Measurements from ENCODE around the gene SHANK3. TPM values are rescaled to one million over a fixed set of nuclear protein-coding genes. Genes with fewer than 3 reads are reported as not detected.
"Not testable (repeated sequence)": the region's sequence is repeated elsewhere in the genome, so short reads cannot be mapped to it uniquely, and the experiment has no call there.

The SHANK3 gene
- total and polyA plus RNA-seq, 2 experiments from 2014 or later = 0.10 to 0.97 TPM

DNA sequence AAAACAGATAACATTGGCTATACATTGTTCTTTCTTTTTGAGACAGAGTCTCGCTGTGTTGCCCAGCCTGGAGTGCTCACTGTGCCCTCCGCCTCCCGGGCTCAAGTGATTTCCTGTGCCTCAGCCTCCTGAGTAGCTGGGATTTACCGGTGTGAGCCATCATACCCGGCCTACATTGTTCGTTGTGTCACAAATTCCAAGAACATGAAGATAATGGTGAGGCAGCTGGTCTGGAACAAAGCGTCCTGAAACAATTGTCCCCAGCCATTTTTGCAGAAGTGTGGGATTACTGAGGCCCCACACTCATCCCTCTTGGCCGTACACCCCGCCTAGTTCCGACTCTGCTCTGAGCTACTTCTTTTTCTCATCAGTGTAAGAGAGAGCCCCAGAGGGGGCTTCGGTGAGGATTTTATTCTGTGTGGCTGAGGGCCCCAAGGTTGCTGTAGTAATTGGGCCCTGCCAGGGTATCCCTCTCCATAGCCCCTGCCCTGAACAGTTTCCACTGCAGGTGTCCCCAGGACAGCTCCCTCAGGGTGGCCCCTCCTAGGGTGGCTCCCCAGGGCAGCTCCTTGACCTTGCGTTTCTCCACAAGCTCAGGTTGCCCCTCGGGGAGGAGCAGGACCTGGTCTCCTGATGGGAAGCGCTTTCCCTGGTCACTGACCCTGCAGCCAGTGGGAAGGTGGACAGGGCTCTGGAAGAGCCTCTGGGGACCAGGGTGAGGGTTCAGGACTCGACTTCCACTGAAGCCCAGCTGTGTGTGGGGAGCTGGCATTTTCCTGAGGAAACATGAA is 31.6 kb upstream of the SHANK3 start:
- no peaks in the 10 kb centered on the region for H3K79me2 ChIP-seq (ENCODE audit: insufficient read depth)
- H2AFZ ChIP-seq = no peak overlapping the region
- H3K27ac ChIP-seq = no peak overlapping the region

DNA sequence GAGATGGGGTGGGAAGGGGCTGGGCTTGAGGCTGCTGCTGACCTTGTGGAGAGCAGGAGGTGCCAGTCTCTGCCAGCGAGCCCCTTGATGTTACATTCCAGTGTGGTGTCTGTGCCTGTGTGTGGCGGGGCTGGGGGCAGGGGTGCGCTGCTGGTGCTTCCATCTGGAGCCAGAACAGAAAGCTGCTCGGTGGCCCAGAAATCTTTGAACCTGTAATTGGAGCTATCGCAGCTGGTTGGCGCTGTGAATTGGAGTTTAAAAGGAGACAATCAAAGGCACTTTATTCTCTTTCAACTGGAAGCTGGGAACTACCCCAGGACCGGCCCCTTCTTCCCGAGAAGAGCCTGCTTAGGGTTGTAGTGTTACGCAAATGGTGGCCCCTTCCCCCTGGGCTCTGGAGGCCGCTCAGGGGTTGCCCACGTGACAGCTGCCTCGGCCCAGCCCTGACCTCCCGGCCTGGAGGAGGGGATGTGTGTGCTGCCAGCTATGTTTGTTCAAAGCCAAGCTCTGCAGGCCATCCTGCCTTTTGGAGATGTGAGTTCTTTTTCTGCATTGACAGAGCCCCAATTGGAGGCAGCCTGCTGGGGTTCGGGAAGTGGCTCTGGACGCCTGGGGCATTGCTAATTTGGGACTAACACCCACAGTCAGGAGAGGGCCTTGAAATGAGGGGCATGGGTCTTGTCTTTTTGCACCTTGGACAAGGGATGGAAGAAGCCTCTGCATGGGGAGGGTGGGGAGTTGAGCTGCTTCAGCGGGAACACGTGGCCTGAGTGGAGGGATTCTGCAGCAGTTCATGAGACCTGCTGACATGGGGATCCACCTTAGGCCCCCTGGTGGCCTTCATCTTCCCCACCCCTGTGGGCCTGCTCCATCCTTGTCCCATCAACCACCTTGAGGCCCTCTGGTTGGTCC is 30.7 kb upstream of the SHANK3 start:
- Histone ChIP-seq H3K4me3 (no peak overlapping the region), H3K27ac (no peak overlapping the region), H3K4me1 (ENCODE audit: insufficient read depth) (no peaks in the 10 kb centered on the region), H3K9me3 (ENCODE audit: low read depth) (no peaks in the 10 kb centered on the region), H4K20me1 (ENCODE audit: insufficient read depth) (no peaks in the 10 kb centered on the region), H3K4me2 (ENCODE audit: unreplicated experiment) (no peak overlapping the region), H2AFZ (no peak overlapping the region), H3K9me2 (ENCODE audit: insufficient read depth) (no peaks in the 10 kb centered on the region), H3K36me3 (ENCODE audit: low read depth) (no peaks in the 10 kb centered on the region), H3K79me2 (ENCODE audit: insufficient read depth) (no peaks in the 10 kb centered on the region), H3K9ac (no peak overlapping the region), H3F3A (ENCODE audit: insufficient read depth) (no peaks in the 10 kb centered on the region), H3K27me3 (replicated peaks; ENCODE audit: insufficient read depth) (peaks cover 41% of the 10 kb centered on the region)
- in situ Hi-C loops (cut with MboI) = no loop called here
- 20 to 22% methylated on average over 17 of the region's 17 CpGs for WGBS, 2 experiments (ENCODE audit: low coverage in 1 of 2, low lambda C conversion rate in 2 of 2, missing lambda C conversion rate in 2 of 2)
- no peak for TF ChIP-seq EZH2phosphoT487 (IDR thresholded peaks at IDR 0.05; ENCODE audit: insufficient read depth, low read depth)
- no peak for TF ChIP-seq EZH2 (IDR thresholded peaks at IDR 0.05; ENCODE audit: insufficient read depth, poor library complexity, severe bottlenecking)
- DNase-seq = peak; percentile 40

More for the DNA sequence above, 31.6 kb upstream of the SHANK3 start:
- Histone ChIP-seq H3K9me2 (ENCODE audit: insufficient read depth) (no peaks in the 10 kb centered on the region), H3K36me3 (ENCODE audit: low read depth) (no peaks in the 10 kb centered on the region), H3K4me2 (ENCODE audit: unreplicated experiment) (no peak overlapping the region), H3K4me1 (ENCODE audit: insufficient read depth) (no peaks in the 10 kb centered on the region), H3K4me3 (no peak overlapping the region), H4K20me1 (ENCODE audit: insufficient read depth) (no peaks in the 10 kb centered on the region), H3K9me3 (ENCODE audit: low read depth) (no peaks in the 10 kb centered on the region), H3K9ac (no peak overlapping the region), H3F3A (ENCODE audit: insufficient read depth) (no peaks in the 10 kb centered on the region), H3K27me3 (replicated peaks; ENCODE audit: insufficient read depth) (peaks cover 32% of the 10 kb centered on the region)
- TF ChIP-seq EZH2 (IDR thresholded peaks at IDR 0.05; ENCODE audit: insufficient read depth, poor library complexity, severe bottlenecking) (no peak), EZH2phosphoT487 (IDR thresholded peaks at IDR 0.05; ENCODE audit: insufficient read depth, low read depth) (no peak)
- no peak for DNase-seq
- in situ Hi-C loops (cut with MboI) = no loop called here
- 70 to 71% methylated on average over 15 of the region's 15 CpGs for WGBS, 2 experiments (ENCODE audit: low coverage in 1 of 2, low lambda C conversion rate in 2 of 2, missing lambda C conversion rate in 2 of 2)

DNA sequence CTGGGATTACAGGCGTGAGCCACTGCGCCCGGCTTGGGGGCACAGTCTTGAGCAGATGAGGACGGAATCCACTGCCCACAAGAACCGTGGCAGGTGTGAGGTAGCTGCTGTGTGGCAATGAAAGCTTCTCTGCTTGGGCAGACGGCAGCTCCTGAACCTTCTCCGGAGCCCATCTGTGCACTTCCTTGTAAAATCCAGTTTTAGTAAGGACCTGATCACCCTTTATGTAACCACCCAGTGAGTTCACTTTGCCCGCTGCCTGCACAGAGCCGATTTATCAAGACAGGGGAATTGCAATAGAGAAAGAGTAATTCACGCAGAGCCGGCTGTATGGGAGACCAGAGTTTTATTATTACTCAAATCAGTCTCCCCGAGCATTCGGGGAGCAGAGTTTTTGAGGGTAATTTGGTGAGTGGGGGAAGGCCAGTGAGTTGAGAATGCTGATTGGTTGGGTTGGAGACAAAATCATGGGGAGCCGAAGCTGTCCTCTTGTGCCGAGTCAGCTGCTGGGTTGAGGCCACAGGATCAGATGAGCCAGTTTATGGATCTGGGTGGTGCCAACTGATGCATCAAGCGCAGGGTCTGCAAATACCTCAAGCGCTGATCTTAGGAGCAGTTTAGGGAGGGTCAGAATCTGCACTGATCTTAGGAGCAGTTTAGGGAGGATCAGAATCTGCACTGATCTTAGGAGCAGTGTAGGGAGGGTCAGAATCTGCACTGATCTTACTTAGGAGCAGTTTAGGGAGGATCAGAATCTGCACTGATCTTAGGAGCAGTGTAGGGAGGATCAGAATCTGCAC is 29.4 kb upstream of the SHANK3 start:
- not testable (repeated sequence) for H3F3A ChIP-seq (ENCODE audit: insufficient read depth)
- H3K27me3 ChIP-seq (replicated peaks; ENCODE audit: insufficient read depth) = peaks cover 43% of the 10 kb centered on the region
- 61 to 63% methylated on average over 17 of the region's 17 CpGs for WGBS, 2 experiments (ENCODE audit: low coverage in 1 of 2, low lambda C conversion rate in 2 of 2, missing lambda C conversion rate in 2 of 2)

DNA sequence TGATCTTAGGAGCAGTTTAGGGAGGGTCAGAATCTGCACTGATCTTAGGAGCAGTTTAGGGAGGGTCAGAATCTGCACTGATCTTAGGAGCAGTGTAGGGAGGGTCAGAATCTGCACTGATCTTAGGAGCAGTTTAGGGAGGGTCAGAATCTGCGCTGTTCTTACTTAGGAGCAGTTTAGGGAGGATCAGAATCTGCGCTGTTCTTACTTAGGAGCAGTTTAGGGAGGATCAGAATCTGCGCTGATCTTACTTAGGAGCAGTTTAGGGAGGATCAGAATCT is 28.9 kb upstream of the SHANK3 start:
- H2AFZ ChIP-seq; in situ Hi-C loops (cut with MboI); H3K4me3 ChIP-seq; H3K4me2 ChIP-seq (ENCODE audit: unreplicated experiment); H3K9ac ChIP-seq; H3F3A ChIP-seq (ENCODE audit: insufficient read depth); DNase-seq; H3K9me3 ChIP-seq (ENCODE audit: low read depth); H3K4me1 ChIP-seq (ENCODE audit: insufficient read depth); H4K20me1 ChIP-seq (ENCODE audit: insufficient read depth); H3K27ac ChIP-seq; H3K79me2 ChIP-seq (ENCODE audit: insufficient read depth); H3K9me2 ChIP-seq (ENCODE audit: insufficient read depth); H3K36me3 ChIP-seq (ENCODE audit: low read depth): not testable (repeated sequence)
- H3K27me3 ChIP-seq (replicated peaks; ENCODE audit: insufficient read depth) = peaks cover 43% of the 10 kb centered on the region
- peak; percentile 54 for TF ChIP-seq EZH2 (IDR thresholded peaks at IDR 0.05; ENCODE audit: insufficient read depth, poor library complexity, severe bottlenecking)
- WGBS, 2 experiments (ENCODE audit: low coverage in 1 of 2, low lambda C conversion rate in 2 of 2, missing lambda C conversion rate in 2 of 2) = 53 to 57% methylated on average over 3 of the region's 3 CpGs

More for the DNA sequence above, 29.4 kb upstream of the SHANK3 start:
- H3K27ac ChIP-seq; H3K9me3 ChIP-seq (ENCODE audit: low read depth); H3K9me2 ChIP-seq (ENCODE audit: insufficient read depth); H3K4me3 ChIP-seq; H3K36me3 ChIP-seq (ENCODE audit: low read depth); H3K9ac ChIP-seq; H3K79me2 ChIP-seq (ENCODE audit: insufficient read depth); H4K20me1 ChIP-seq (ENCODE audit: insufficient read depth); H2AFZ ChIP-seq; in situ Hi-C loops (cut with MboI); H3K4me2 ChIP-seq (ENCODE audit: unreplicated experiment); DNase-seq; H3K4me1 ChIP-seq (ENCODE audit: insufficient read depth): not testable (repeated sequence)

Data from GM23248 (cell line).